ENCODE measurements around the gene ARHGAP26. TPM values are rescaled to one million over a fixed set of nuclear protein-coding genes. Genes with fewer than 3 reads are reported as not detected.

Gene ARHGAP26
- polyA plus RNA-seq, 1 donor (not counting 4 experiments of a cell fraction or from before 2014, with no cell fraction given) = 3.9 TPM

- DNase-seq (ENCODE audit: low read depth, low spot score) = no peak
These were observed 254.2 kb downstream of the ARHGAP26 start for GRCh38 chr5:143024228-143024920.

DNA sequence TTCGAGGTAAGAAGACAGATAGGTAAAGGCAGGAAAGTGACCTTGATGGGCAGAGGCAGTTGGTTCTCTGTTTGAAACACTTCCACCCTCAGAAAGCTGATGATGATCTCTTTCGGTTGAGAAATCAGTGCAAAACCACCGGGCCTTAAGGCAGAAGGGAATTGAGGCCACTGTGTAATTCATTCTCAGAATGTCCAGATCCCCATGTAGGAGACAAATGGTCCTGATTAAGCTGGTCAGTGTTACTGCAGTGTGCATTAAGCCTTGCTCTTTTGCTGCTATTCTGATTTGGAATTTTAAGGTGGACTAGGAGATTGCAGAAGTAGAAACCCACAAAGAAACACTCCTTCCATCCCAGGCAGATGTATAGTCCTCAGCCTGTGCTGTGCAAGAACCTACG lies 255.2 kb downstream of the ARHGAP26 start:
- H3K9me3 ChIP-seq (ENCODE audit: control insufficient read depth, low read depth, low read length) = no peaks in the 10 kb centered on the region
- FAIRE-seq = no peak

More at GRCh38 chr5:143024228-143024920, 254.2 kb downstream of the ARHGAP26 start:
- Histone ChIP-seq H3K79me2 (ENCODE audit: control insufficient read depth, insufficient read depth, low read length) (no peaks in the 10 kb centered on the region), H3K27me3 (ENCODE audit: control insufficient read depth, extremely low read depth, insufficient read depth, low read length) (no peaks in the 10 kb centered on the region), H3K27ac (ENCODE audit: control insufficient read depth, insufficient read depth, low read length) (no peak overlapping the region), H3K9me1 (ENCODE audit: control insufficient read depth, extremely low read depth, insufficient read depth, low read length) (no peaks in the 10 kb centered on the region), H3K9ac (ENCODE audit: control insufficient read depth, extremely low read depth, insufficient read depth, low read length) (no peak overlapping the region), H3K4me3 (ENCODE audit: control insufficient read depth in 2 of 3, extremely low read depth in 1 of 3, insufficient read depth in 2 of 3, low read depth in 1 of 3, low read length in 3 of 3) (no peak overlapping the region), H2AFZ (ENCODE audit: control insufficient read depth, low read length) (no peak overlapping the region), H4K20me1 (ENCODE audit: control insufficient read depth, extremely low read depth, insufficient read depth, low read length) (no peaks in the 10 kb centered on the region), H3K4me1 (ENCODE audit: control insufficient read depth, extremely low read depth, insufficient read depth, low read length) (no peaks in the 10 kb centered on the region), H3K36me3 (ENCODE audit: control insufficient read depth in 2 of 2, extremely low read depth in 1 of 2, insufficient read depth in 2 of 2, low read length in 2 of 2) (no peaks in the 10 kb centered on the region), H3K4me2 (ENCODE audit: control insufficient read depth, extremely low read depth, insufficient read depth, low read depth, low read length) (no peak overlapping the region), H3K9me3 (ENCODE audit: control insufficient read depth, low read depth, low read length) (no peaks in the 10 kb centered on the region)
- no peak for FAIRE-seq
- dilution Hi-C loops (cut with MboI; ENCODE audit: extremely low pct_ligation_motif_present, low sequenced_read_pairs) = no loop called here
- TF ChIP-seq EZH2 (IDR thresholded peaks at IDR 0.05; ENCODE audit: low read length) (no peak), CTCF (optimal IDR thresholded peaks at IDR 0.05 in 1 of 3, IDR thresholded peaks at IDR 0.05 in 1 of 3, conservative IDR thresholded peaks at IDR 0.05 in 1 of 3; ENCODE audit: extremely low read depth in 1 of 3, insufficient read depth in 2 of 3, low read length in 3 of 3) (no peak)

More for the DNA sequence above, 255.2 kb downstream of the ARHGAP26 start:
- Histone ChIP-seq H3K9ac (ENCODE audit: control insufficient read depth, extremely low read depth, insufficient read depth, low read length) (no peak overlapping the region), H3K4me2 (ENCODE audit: control insufficient read depth, extremely low read depth, insufficient read depth, low read depth, low read length) (no peak overlapping the region), H3K27ac (ENCODE audit: control insufficient read depth, insufficient read depth, low read length) (no peak overlapping the region), H3K4me3 (ENCODE audit: control insufficient read depth in 2 of 3, extremely low read depth in 1 of 3, insufficient read depth in 2 of 3, low read depth in 1 of 3, low read length in 3 of 3) (no peak overlapping the region), H3K9me1 (ENCODE audit: control insufficient read depth, extremely low read depth, insufficient read depth, low read length) (no peaks in the 10 kb centered on the region), H3K36me3 (ENCODE audit: control insufficient read depth in 2 of 2, extremely low read depth in 1 of 2, insufficient read depth in 2 of 2, low read length in 2 of 2) (no peaks in the 10 kb centered on the region), H3K4me1 (ENCODE audit: control insufficient read depth, extremely low read depth, insufficient read depth, low read length) (no peaks in the 10 kb centered on the region), H3K79me2 (ENCODE audit: control insufficient read depth, insufficient read depth, low read length) (no peaks in the 10 kb centered on the region), H2AFZ (ENCODE audit: control insufficient read depth, low read length) (no peak overlapping the region), H3K27me3 (ENCODE audit: control insufficient read depth, extremely low read depth, insufficient read depth, low read length) (no peaks in the 10 kb centered on the region), H4K20me1 (ENCODE audit: control insufficient read depth, extremely low read depth, insufficient read depth, low read length) (no peaks in the 10 kb centered on the region)
- TF ChIP-seq CTCF (optimal IDR thresholded peaks at IDR 0.05 in 1 of 3, IDR thresholded peaks at IDR 0.05 in 1 of 3, conservative IDR thresholded peaks at IDR 0.05 in 1 of 3; ENCODE audit: extremely low read depth in 1 of 3, insufficient read depth in 2 of 3, low read length in 3 of 3) = no peak
- dilution Hi-C loops (cut with MboI; ENCODE audit: extremely low pct_ligation_motif_present, low sequenced_read_pairs) = no loop called here
- no peak for DNase-seq (ENCODE audit: low read depth, low spot score)

All from keratinocyte (primary cell).